Neuronal stem cell (in vitro differentiated cells): ENCODE data around the gene XPOT.

Source experiments
- DNase-seq: peaks from one replicate; pipeline ENCODE4 v3.0.0-alpha.2; 2013; ENCODE audit warnings: low spot score
- H2AFZ ChIP-seq: one replicate; pipeline ENCODE4 v1.6.1; 2013; ENCODE audit warnings: mild to moderate bottlenecking, low read length, inconsistent platforms
- H2AK5ac ChIP-seq: 2 replicates; pipeline ENCODE4 v1.6.1; 2013; ENCODE audit warnings: low read depth, mild to moderate bottlenecking, inconsistent platforms, low read length, moderate library complexity, mixed read lengths
- H2BK120ac ChIP-seq: 2 replicates; pipeline ENCODE4 v1.6.1; 2013; ENCODE audit warnings: low read depth, mild to moderate bottlenecking, inconsistent platforms, low read length, moderate library complexity, mixed read lengths
- H2BK12ac ChIP-seq: one replicate; pipeline ENCODE4 v1.6.1; 2013; ENCODE audit warnings: low read length, inconsistent platforms
- H2BK15ac ChIP-seq: 2 replicates; pipeline ENCODE4 v1.6.1; 2013; ENCODE audit warnings: mild to moderate bottlenecking, low read length, inconsistent platforms, mixed read lengths
- H2BK5ac ChIP-seq: one replicate; pipeline ENCODE4 v1.6.1; 2013; ENCODE audit warnings: inconsistent platforms, mild to moderate bottlenecking, low read length, moderate library complexity
- H3K14ac ChIP-seq: one replicate; pipeline ENCODE4 v1.6.1; 2013; ENCODE audit warnings: low read length, inconsistent platforms
- H3K18ac ChIP-seq: 2 replicates; pipeline ENCODE4 v1.6.1; 2013; ENCODE audit warnings: low read length, inconsistent platforms
- H3K23ac ChIP-seq: 2 replicates; pipeline ENCODE4 v1.6.1; 2013; ENCODE audit warnings: low read depth, mild to moderate bottlenecking, mixed read lengths, low read length, inconsistent platforms; ENCODE audit not compliant: poor library complexity
- H3K27ac ChIP-seq: replicated peaks from 3 replicates; pipeline ENCODE4 v1.5.1; 2013; ENCODE audit warnings: low read length, inconsistent platforms
- H3K27me3 ChIP-seq, 3 experiments: 2 replicates each; pipeline ENCODE4 v1.6.1; 2013; ENCODE audit warnings: low read length in 3 of 3, mild to moderate bottlenecking in 2 of 3, inconsistent platforms in 1 of 3, low read depth in 1 of 3, mixed read lengths in 1 of 3, moderate library complexity in 1 of 3; ENCODE audit not compliant: control insufficient read depth in 3 of 3, insufficient read depth in 3 of 3
- H3K36me3 ChIP-seq, 2 donors: replicated peaks in 1 of 2; 2 replicates each; pipeline ENCODE4 v1.6.1; 2013; ENCODE audit warnings: low read length in 2 of 2; ENCODE audit not compliant: control insufficient read depth in 2 of 2, insufficient read depth in 2 of 2
- H3K4ac ChIP-seq: 2 replicates; pipeline ENCODE4 v1.6.1; 2013; ENCODE audit warnings: inconsistent platforms, mild to moderate bottlenecking, low read length, moderate library complexity
- H3K4me1 ChIP-seq, 2 donors: 1 replicate in 1 of 2; 2 replicates in 1 of 2; pipeline ENCODE4 v1.6.1; 2013; ENCODE audit warnings: low read length in 2 of 2, low read depth in 1 of 2; ENCODE audit not compliant: control insufficient read depth in 2 of 2, insufficient read depth in 1 of 2
- H3K4me2 ChIP-seq: one replicate; pipeline ENCODE4 v1.6.1; 2013; ENCODE audit warnings: mild to moderate bottlenecking, low read length, inconsistent platforms; ENCODE audit not compliant: insufficient read depth, poor library complexity, severe bottlenecking
- H3K4me3 ChIP-seq, 2 donors: 2 replicates each; pipeline ENCODE4 v1.5.1; 2013; ENCODE audit warnings: low read length in 2 of 2, mild to moderate bottlenecking in 2 of 2, inconsistent platforms in 1 of 2, moderate library complexity in 1 of 2
- H3K79me1 ChIP-seq: one replicate; pipeline ENCODE4 v1.6.1; 2013; ENCODE audit warnings: low read depth, mild to moderate bottlenecking, inconsistent platforms, low read length, moderate library complexity
- H3K9ac ChIP-seq: one replicate; pipeline ENCODE4 v1.6.1; 2013; ENCODE audit warnings: mild to moderate bottlenecking, low read depth, low read length, inconsistent platforms; ENCODE audit not compliant: poor library complexity
- H3K9me3 ChIP-seq, 2 donors: replicated peaks in 1 of 2; 2 replicates each; pipeline versions ENCODE3 to v1.6.1; 2013; ENCODE audit warnings: low read length in 2 of 2, mild to moderate bottlenecking in 2 of 2, inconsistent platforms in 1 of 2, low read depth in 1 of 2, mixed read lengths in 1 of 2, moderate library complexity in 1 of 2; ENCODE audit not compliant: control insufficient read depth in 2 of 2, insufficient read depth in 1 of 2
- H4K8ac ChIP-seq: one replicate; pipeline ENCODE4 v1.6.1; 2013; ENCODE audit warnings: low read depth, mild to moderate bottlenecking, inconsistent platforms, low read length, moderate library complexity
- H4K91ac ChIP-seq: one replicate; pipeline ENCODE4 v1.6.1; 2013; ENCODE audit warnings: low read length, low read depth, mild to moderate bottlenecking, inconsistent platforms; ENCODE audit not compliant: poor library complexity
- WGBS, 2 donors: extraction: QIAGEN DNeasy Blood & Tissue Kit; methylation state at CpG; one replicate each; pipeline ENCODE4 v1.1.7; 2013; ENCODE audit warnings: missing lambda C conversion rate in 2 of 2, mixed read lengths in 1 of 2; ENCODE audit not compliant: insufficient read length in 2 of 2, insufficient replicate concordance in 1 of 2; ENCODE audit errors: extremely low coverage in 2 of 2; 5-methylcytosine and 5-hydroxymethylcytosine counted together

The XPOT gene

GRCh38 chr12:64478661-64479060 lies 74.5 kb downstream of the XPOT start:
- no peaks in the 10 kb centered on the region for H3K4me1 ChIP-seq
- peaks cover 6 to 89% of the 10 kb centered on the region in 2 donors for H3K36me3 ChIP-seq
- H3K4me3 ChIP-seq: no peak overlapping the region
- no peak overlapping the region for H3K9ac ChIP-seq
- H3K14ac ChIP-seq: no peak overlapping the region
- H2AFZ ChIP-seq: no peak overlapping the region
- H2BK12ac ChIP-seq: no peak overlapping the region
- no peaks in the 10 kb centered on the region for H3K79me1 ChIP-seq
- no peak overlapping the region for H2BK15ac ChIP-seq
- no peak overlapping the region for H3K18ac ChIP-seq
- H3K4ac ChIP-seq: no peak overlapping the region
- H4K8ac ChIP-seq: no peak overlapping the region
- H3K23ac ChIP-seq: no peak overlapping the region
- no peak overlapping the region for H3K27ac ChIP-seq
- H2AK5ac ChIP-seq: no peak overlapping the region
- no peak for DNase-seq
- H3K27me3 ChIP-seq: no peaks in the 10 kb centered on the region
- H3K9me3 ChIP-seq: peaks cover 2 to 22% of the 10 kb centered on the region in 2 donors
- no peak overlapping the region for H3K4me2 ChIP-seq
- H2BK120ac ChIP-seq: no peak overlapping the region
- no peak overlapping the region for H2BK5ac ChIP-seq
- H4K91ac ChIP-seq: no peak overlapping the region

- Histone ChIP-seq H3K18ac (no peak overlapping the region), H2BK12ac (no peak overlapping the region), H3K4ac (no peak overlapping the region), H3K4me2 (no peak overlapping the region), H4K91ac (no peak overlapping the region), H3K23ac (no peak overlapping the region), H3K27me3 (no peaks in the 10 kb centered on the region), H3K9me3 (peaks cover 2 to 17% of the 10 kb centered on the region in 2 donors), H3K79me1 (no peaks in the 10 kb centered on the region), H2BK15ac (no peak overlapping the region), H2BK5ac (no peak overlapping the region), H2BK120ac (no peak overlapping the region), H2AFZ (no peak overlapping the region), H3K4me1 (no peaks in the 10 kb centered on the region), H3K36me3 (peaks cover 3 to 88% of the 10 kb centered on the region in 2 donors), H3K14ac (no peak overlapping the region), H3K9ac (no peak overlapping the region), H4K8ac (no peak overlapping the region), H3K4me3 (no peak overlapping the region), H3K27ac (no peak overlapping the region), H2AK5ac (no peak overlapping the region)
- WGBS, 2 donors: no CpG with 5 or more reads among the region's 1 CpG
- no peak for DNase-seq
Measured at GRCh38 chr12:64480148-64480547, 76.0 kb downstream of the XPOT start.

GRCh38 chr12:64486657-64487056 lies 82.5 kb downstream of the XPOT start:
- Histone ChIP-seq H2BK120ac (no peak overlapping the region), H4K8ac (no peak overlapping the region), H3K9ac (no peak overlapping the region), H3K4me2 (no peak overlapping the region), H3K23ac (no peak overlapping the region), H2AK5ac (no peak overlapping the region), H3K18ac (no peak overlapping the region), H3K4me1 (no peaks in the 10 kb centered on the region), H3K14ac (no peak overlapping the region), H2BK5ac (no peak overlapping the region), H3K4ac (no peak overlapping the region), H2BK12ac (no peak overlapping the region), H2AFZ (no peak overlapping the region), H3K4me3 (no peak overlapping the region), H3K9me3 (no peaks in the 10 kb centered on the region), H2BK15ac (no peak overlapping the region), H3K79me1 (no peaks in the 10 kb centered on the region), H3K36me3 (peaks cover 7 to 98% of the 10 kb centered on the region in 2 donors), H3K27me3 (no peaks in the 10 kb centered on the region), H4K91ac (no peak overlapping the region), H3K27ac (no peak overlapping the region)
- WGBS, 2 donors: no CpG with 5 or more reads among the region's 3 CpGs
- no peak for DNase-seq

- Histone ChIP-seq H2BK15ac (no peak overlapping the region), H2AK5ac (no peak overlapping the region), H3K4me3 (no peak overlapping the region), H2BK5ac (no peak overlapping the region), H3K4me2 (no peak overlapping the region), H3K4ac (no peak overlapping the region), H2BK120ac (no peak overlapping the region), H2BK12ac (no peak overlapping the region), H3K4me1 (no peaks in the 10 kb centered on the region), H4K91ac (no peak overlapping the region), H3K36me3 (peaks cover 11 to 89% of the 10 kb centered on the region in 2 donors), H3K27me3 (no peaks in the 10 kb centered on the region), H3K14ac (no peak overlapping the region), H3K9me3 (no peaks in the 10 kb centered on the region), H4K8ac (no peak overlapping the region), H3K23ac (no peak overlapping the region), H3K9ac (no peak overlapping the region), H3K18ac (no peak overlapping the region), H3K79me1 (no peaks in the 10 kb centered on the region), H2AFZ (no peak overlapping the region), H3K27ac (no peak overlapping the region)
- WGBS, 2 donors: no CpG with 5 or more reads among the region's 1 CpG
- no peak for DNase-seq
Measured at GRCh38 chr12:64491718-64492117, 87.5 kb downstream of the XPOT start.
